Keratinocyte (primary cell): Measurements from ENCODE around the gene CXCL16. TPM values are rescaled to one million over a fixed set of nuclear protein-coding genes. Genes with fewer than 3 reads are reported as not detected.

Experiments
- DNase-seq: peaks from one replicate; pipeline ENCODE4 v3.0.0-alpha.2; 2011; ENCODE audit warnings: low read depth, missing footprints, low spot score
- FAIRE-seq: peaks from 2 replicates; lab custom pipeline; 2011; peaks lifted over from hg19 to GRCh38; lab: Jason Lieb, UNC
- H2AFZ ChIP-seq: 2 replicates; pipeline ENCODE4 v1.6.0; 2012; ENCODE audit warnings: low read length, control low read depth, inconsistent platforms; ENCODE audit not compliant: control insufficient read depth
- H3K27ac ChIP-seq: 2 replicates; pipeline ENCODE4 v1.5.1; 2011; ENCODE audit warnings: low read length; ENCODE audit not compliant: control insufficient read depth, insufficient read depth
- H3K27me3 ChIP-seq: 3 replicates; pipeline ENCODE4 v1.6.0; 2011; ENCODE audit warnings: low read length; ENCODE audit not compliant: control insufficient read depth, insufficient read depth; ENCODE audit errors: extremely low read depth
- H3K36me3 ChIP-seq, 2 experiments: 2 replicates in 1 of 2; 3 replicates in 1 of 2; pipeline ENCODE4 v1.5.1; 2011; ENCODE audit warnings: low read length in 2 of 2, mild to moderate bottlenecking in 1 of 2; ENCODE audit not compliant: control insufficient read depth in 2 of 2, insufficient read depth in 2 of 2; ENCODE audit errors: extremely low read depth in 1 of 2
- H3K4me1 ChIP-seq: 3 replicates; pipeline ENCODE4 v1.5.1; 2011; ENCODE audit warnings: low read length; ENCODE audit not compliant: control insufficient read depth, insufficient read depth; ENCODE audit errors: extremely low read depth
- H3K4me2 ChIP-seq: 3 replicates; pipeline ENCODE4 v1.6.0; 2011; ENCODE audit warnings: low read depth, low read length; ENCODE audit not compliant: control insufficient read depth, insufficient read depth; ENCODE audit errors: extremely low read depth
- H3K4me3 ChIP-seq, 3 experiments: fragments of 200-600 bp in 1 of 3; sonication (generic) in 1 of 3; 2 replicates in 2 of 3; 3 replicates in 1 of 3; pipeline ENCODE4 v1.5.1; 2011 to 2016; ENCODE audit warnings: low read length in 3 of 3, mild to moderate bottlenecking in 3 of 3, control low read depth in 2 of 3, inconsistent platforms in 1 of 3, low read depth in 1 of 3, mixed read lengths in 1 of 3, mixed run types in 1 of 3, moderate library complexity in 1 of 3; ENCODE audit not compliant: control insufficient read depth in 2 of 3, insufficient read depth in 2 of 3; ENCODE audit errors: extremely low read depth in 1 of 3
- H3K79me2 ChIP-seq: 2 replicates; pipeline ENCODE4 v1.6.0; 2012; ENCODE audit warnings: low read length; ENCODE audit not compliant: control insufficient read depth, insufficient read depth
- H3K9ac ChIP-seq: 3 replicates; pipeline ENCODE4 v1.6.0; 2011; ENCODE audit warnings: low read length; ENCODE audit not compliant: control insufficient read depth, insufficient read depth; ENCODE audit errors: extremely low read depth
- H3K9me1 ChIP-seq: 3 replicates; pipeline ENCODE4 v1.6.0; 2011; ENCODE audit warnings: low read length; ENCODE audit not compliant: control insufficient read depth, insufficient read depth; ENCODE audit errors: extremely low read depth
- H3K9me3 ChIP-seq: 2 replicates; pipeline ENCODE4 v1.5.1; 2012; ENCODE audit warnings: low read depth, low read length; ENCODE audit not compliant: control insufficient read depth
- H4K20me1 ChIP-seq: 3 replicates; pipeline ENCODE4 v1.6.0; 2011; ENCODE audit warnings: low read length; ENCODE audit not compliant: control insufficient read depth, insufficient read depth; ENCODE audit errors: extremely low read depth
- CTCF ChIP-seq, 3 experiments: IDR thresholded peaks in 1 of 3; conservative IDR thresholded peaks in 1 of 3; optimal IDR thresholded peaks in 1 of 3; 2 replicates in 2 of 3; 3 replicates in 1 of 3; pipeline versions ENCODE3 to v1.5.1; 2011; ENCODE audit warnings: low read length in 3 of 3, mild to moderate bottlenecking in 3 of 3, moderate library complexity in 2 of 3, control low read depth in 1 of 3, inconsistent platforms in 1 of 3; ENCODE audit not compliant: insufficient read depth in 2 of 3; ENCODE audit errors: extremely low read depth in 1 of 3
- EZH2 ChIP-seq: IDR thresholded peaks from one replicate; pipeline ENCODE4 v1.6.1; 2012; ENCODE audit warnings: inconsistent platforms, mild to moderate bottlenecking, low read length, moderate library complexity
- dilution Hi-C: fragments of 300-500 bp; cut with MboI; formaldehyde crosslinking; loops from one replicate; pipeline ENCODE4 v1.7.0; 2020; ENCODE audit warnings: low sequenced_read_pairs; ENCODE audit not compliant: extremely low pct_ligation_motif_present
- polyA plus RNA-seq, 5 experiments: library from polyadenylated mRNA; depleted of rRNA in 3 of 5; stranded (reverse) in 3 of 5; stranded (forward) in 1 of 5; unstranded in 1 of 5; fragments of >200 nt; gene quantifications; 1 replicate in 1 of 5; 2 replicates in 3 of 5; 3 replicates in 1 of 5; pipeline versions ENCODE4 v1.2.1 to v1.2.3, GENCODE V29; 2011 to 2012; ENCODE audit warnings: missing spikeins in 2 of 5, low read depth in 1 of 5, low replicate concordance in 1 of 5

The CXCL16 gene
- polyA plus RNA-seq, 1 donor (not counting 4 experiments of a cell fraction or from before 2014, with no cell fraction given): 12.8 TPM

DNA sequence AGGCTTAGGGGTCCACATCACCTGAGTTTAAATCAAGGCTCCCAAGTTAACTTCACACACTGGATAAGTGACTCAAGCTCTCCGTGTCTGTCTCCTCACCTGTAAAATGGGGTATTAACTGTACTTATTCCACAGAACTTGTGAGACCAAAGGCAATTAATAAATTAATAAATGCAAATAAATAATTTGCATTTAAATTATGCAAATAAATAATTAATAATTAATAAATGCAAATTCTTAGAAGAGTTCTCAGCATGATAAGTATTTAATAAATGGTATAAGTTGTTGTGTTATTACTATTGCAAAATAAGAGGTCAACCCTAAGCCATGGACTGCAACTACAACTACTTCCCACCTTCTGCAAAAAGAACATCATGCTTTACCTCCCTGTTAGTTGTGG lies 13.7 kb upstream of the CXCL16 start:
- TF ChIP-seq EZH2 (no peak), CTCF (optimal IDR thresholded peaks at IDR 0.05 in 1 of 3, IDR thresholded peaks at IDR 0.05 in 1 of 3, conservative IDR thresholded peaks at IDR 0.05 in 1 of 3; ENCODE audit: extremely low read depth in 1 of 3, insufficient read depth in 2 of 3, low read length in 3 of 3) (no peak)
- H3K9ac ChIP-seq: no peak overlapping the region

DNA sequence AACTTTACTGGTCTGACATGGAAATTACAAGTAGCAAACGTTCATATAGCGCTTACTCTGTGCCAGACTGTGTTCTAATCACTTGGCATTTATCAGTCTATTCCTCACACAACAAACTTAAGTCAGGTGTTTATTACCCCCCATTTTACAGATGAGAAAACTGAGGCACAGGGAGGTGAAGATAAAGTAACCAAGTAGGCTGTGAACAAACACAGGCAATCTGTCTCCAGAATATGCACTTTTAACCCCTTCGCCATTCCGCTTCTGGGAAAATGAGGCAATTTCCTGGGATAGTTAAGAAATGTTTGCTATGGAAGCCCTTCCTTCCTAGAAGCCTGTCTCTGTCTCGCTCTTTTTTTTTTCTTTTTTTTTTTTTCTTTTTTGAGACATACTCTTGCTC lies 12.2 kb upstream of the CXCL16 start:
- Histone ChIP-seq H3K9me3 (no peaks in the 10 kb centered on the region), H3K4me3 (no peak overlapping the region), H4K20me1 (no peaks in the 10 kb centered on the region), H2AFZ (no peak overlapping the region), H3K4me2 (no peak overlapping the region), H3K9ac (no peak overlapping the region), H3K9me1 (no peaks in the 10 kb centered on the region), H3K36me3 (no peaks in the 10 kb centered on the region), H3K27me3 (peaks cover 2% of the 10 kb centered on the region), H3K79me2 (no peaks in the 10 kb centered on the region), H3K27ac (no peak overlapping the region), H3K4me1 (no peaks in the 10 kb centered on the region)
- DNase-seq: no peak
- no peak for FAIRE-seq
- dilution Hi-C loops: no loop called here
- TF ChIP-seq EZH2 (no peak), CTCF (optimal IDR thresholded peaks at IDR 0.05 in 1 of 3, IDR thresholded peaks at IDR 0.05 in 1 of 3, conservative IDR thresholded peaks at IDR 0.05 in 1 of 3; ENCODE audit: extremely low read depth in 1 of 3, insufficient read depth in 2 of 3, low read length in 3 of 3) (no peak)

More for the DNA sequence above, 13.7 kb upstream of the CXCL16 start:
- Histone ChIP-seq H3K9me1 (no peaks in the 10 kb centered on the region), H3K36me3 (no peaks in the 10 kb centered on the region), H4K20me1 (no peaks in the 10 kb centered on the region), H3K4me1 (no peaks in the 10 kb centered on the region), H3K9me3 (no peaks in the 10 kb centered on the region), H3K27me3 (peaks cover 2% of the 10 kb centered on the region), H3K79me2 (no peaks in the 10 kb centered on the region), H3K4me2 (no peak overlapping the region), H3K27ac (no peak overlapping the region), H3K4me3 (no peak overlapping the region), H2AFZ (no peak overlapping the region)
- DNase-seq (no peak), FAIRE-seq (no peak)
- dilution Hi-C loops: no loop called here
